GM10248 (cell line): ENCODE data around the gene FAM171A1.

Experiments used
- CTCF ChIA-PET: fragments of 300-600 bp; sonication (Branson Sonifier 250); formaldehyde crosslinking; extraction: SDS; loops from one replicate; lab custom pipeline; 2021; ENCODE audit warnings: antibody characterized with exemption; lab: Yijun Ruan, JAX
- POLR2A ChIA-PET: fragments of 350-650 bp; sonication (Branson Sonifier 250); formaldehyde crosslinking; extraction: SDS; loops from one replicate; lab custom pipeline; 2020; ENCODE audit warnings: antibody characterized with exemption; lab: Yijun Ruan, JAX
- DNase-seq: peaks from one replicate; pipeline ENCODE4 v3.0.0; 2012; ENCODE audit errors: extremely low spot score
- CTCF ChIP-seq: IDR thresholded peaks from 2 replicates; pipeline ENCODE4 v1.5.1; 2012; ENCODE audit warnings: mild to moderate bottlenecking, low read depth; ENCODE audit errors: extremely low read depth, missing control alignments, control extremely low read depth

FAM171A1 gene

GRCh38 chr10:15353471-15354017 lies 17.5 kb downstream of the FAM171A1 start:
- CTCF ChIA-PET, result no interaction called here
- no peak for TF ChIP-seq CTCF
- no peak for DNase-seq
- POLR2A ChIA-PET, result no interaction called here

- no peak for DNase-seq
- ChIA-PET POLR2A (no interaction called here), CTCF (no interaction called here)
- TF ChIP-seq CTCF, result no peak
These were observed 18.3 kb downstream of the FAM171A1 start for GRCh38 chr10:15352836-15353235.

- POLR2A ChIA-PET, result no interaction called here
These were observed 18.9 kb downstream of the FAM171A1 start for GRCh38 chr10:15352201-15352600.

GRCh38 chr10:15351099-15351820 lies 19.8 kb downstream of the FAM171A1 start:
- CTCF ChIA-PET, result no interaction called here

More at GRCh38 chr10:15352201-15352600, 18.9 kb downstream of the FAM171A1 start:
- CTCF ChIA-PET, result no interaction called here
- no peak for DNase-seq
- no peak for TF ChIP-seq CTCF

GRCh38 chr10:15349112-15349511 lies 22.0 kb downstream of the FAM171A1 start:
- CTCF ChIA-PET, result interaction anchor here (1.2 kb wide), 1 partner anchor 24 kb away, joined by 3 read pairs; no protein-coding TSS in a partner anchor
- no peak for DNase-seq
- TF ChIP-seq CTCF, result no peak
- POLR2A ChIA-PET, result no interaction called here

More at GRCh38 chr10:15351099-15351820, 19.8 kb downstream of the FAM171A1 start:
- POLR2A ChIA-PET, result no interaction called here
- no peak for TF ChIP-seq CTCF
- DNase-seq, result no peak

GRCh38 chr10:15348579-15348978 lies 22.5 kb downstream of the FAM171A1 start:
- CTCF ChIA-PET, result interaction anchor here (1.2 kb wide), 1 partner anchor 23 kb away, joined by 3 read pairs; no protein-coding TSS in a partner anchor
- POLR2A ChIA-PET, result no interaction called here
- no peak for TF ChIP-seq CTCF
- DNase-seq, result no peak
